HCT116 (cell line): ENCODE data around the gene HMGXB3. TPM values are rescaled to one million over a fixed set of nuclear protein-coding genes. Genes with fewer than 3 reads are reported as not detected.

ENCODE experiments used
- ATAC-seq: fragments of 200-7000 bp; cut with Tn5 transposase; 2 replicates; pipeline ENCODE4 v1.9.1; 2020; ENCODE audit warnings: mild to moderate bottlenecking, moderate library complexity
- BruUV-seq: library from RNA; stranded (reverse); fragments of 400-500 nt; replicated peaks from 2 replicates; lab custom pipeline; 2021; lab: Mats Ljungman, UMichigan
- CTCF ChIA-PET: fragments of 300-600 bp; sonication (Branson Sonifier 250); formaldehyde crosslinking; loops from one replicate; lab custom pipeline; 2021; ENCODE audit warnings: antibody characterized with exemption; lab: Charles Lee
- POLR2A ChIA-PET: fragments of 300-600, 350-600 bp; sonication (Branson Sonifier 250); formaldehyde crosslinking; loops from one replicate; lab custom pipeline; 2021; ENCODE audit warnings: antibody characterized with exemption; lab: Charles Lee
- RAD21 ChIA-PET, 2 experiments: fragments of 300-600 bp; sonication (Branson Sonifier 250); formaldehyde crosslinking; loops; one replicate each; lab custom pipeline; 2023; ENCODE audit warnings: low total read pairs in 2 of 2; ENCODE audit not compliant: uncharacterized antibody in 2 of 2, unreplicated experiment in 2 of 2, low non-redundant PET in 1 of 2; lab: Charles Lee
- DNase-seq: peaks from one replicate; pipeline ENCODE4 v3.0.0-alpha.2; 2010; ENCODE audit warnings: low read depth, low spot score
- H2AFZ ChIP-seq: fragments of 200-600 bp; shearing (Covaris generic), sonication (generic); 2 replicates; pipeline ENCODE4 v1.6.1; 2017; ENCODE audit warnings: low read depth, mixed run types, mixed read lengths, antibody characterized with exemption, low read length; ENCODE audit not compliant: poor library complexity, severe bottlenecking
- H3K27ac ChIP-seq: 2 replicates; pipeline ENCODE4 v1.5.1; 2012; ENCODE audit warnings: low read depth, low read length
- H3K27me3 ChIP-seq: fragments of 200-600 bp; sonication (generic); 2 replicates; pipeline ENCODE4 v1.6.1; 2016; ENCODE audit warnings: mixed run types, low read length, mixed read lengths; ENCODE audit not compliant: insufficient read depth
- H3K36me3 ChIP-seq, 2 experiments: fragments of 200-500 bp in 1 of 2; fragments of 200-600 bp in 1 of 2; sonication (Bioruptor generic) in 1 of 2; sonication (generic) in 1 of 2; 2 replicates each; pipeline versions ENCODE4 v1.5.1 to v1.6.1; 2014 to 2016; ENCODE audit warnings: low read length in 2 of 2, inconsistent platforms in 1 of 2, mixed read lengths in 1 of 2, mixed run types in 1 of 2; ENCODE audit not compliant: insufficient read depth in 2 of 2, control insufficient read depth in 1 of 2
- H3K4me1 ChIP-seq, 2 experiments: fragments of 200-600 bp in 1 of 2; sonication (generic) in 1 of 2; 2 replicates each; pipeline versions ENCODE4 v1.5.1 to v1.6.1; 2012 to 2017; ENCODE audit warnings: low read length in 2 of 2, inconsistent platforms in 1 of 2, mild to moderate bottlenecking in 1 of 2, mixed read lengths in 1 of 2, mixed run types in 1 of 2, moderate library complexity in 1 of 2; ENCODE audit not compliant: insufficient read depth in 2 of 2, control insufficient read depth in 1 of 2
- H3K4me2 ChIP-seq: fragments of 200-600 bp; sonication (generic); 2 replicates; pipeline ENCODE4 v1.6.1; 2017; ENCODE audit warnings: mixed run types, low read length, mixed read lengths
- H3K4me3 ChIP-seq, 2 experiments: fragments of 200-600 bp in 1 of 2; sonication (generic) in 1 of 2; replicated peaks in 1 of 2; 2 replicates each; pipeline ENCODE4 v1.5.1; 2011 to 2016; ENCODE audit warnings: low read length in 2 of 2, control low read depth in 1 of 2, low read depth in 1 of 2, mild to moderate bottlenecking in 1 of 2, mixed read lengths in 1 of 2, mixed run types in 1 of 2
- H3K79me2 ChIP-seq: fragments of 200-600 bp; sonication (generic); 2 replicates; pipeline ENCODE4 v1.6.1; 2017; ENCODE audit warnings: mild to moderate bottlenecking, mixed run types, low read length, moderate library complexity, mixed read lengths; ENCODE audit not compliant: insufficient read depth
- H3K9ac ChIP-seq: fragments of 200-600 bp; sonication (generic); 2 replicates; pipeline ENCODE4 v1.6.1; 2016; ENCODE audit warnings: low read length, mixed read lengths
- H3K9me2 ChIP-seq: fragments of 200-600 bp; sonication (generic), shearing (Covaris generic); 2 replicates; pipeline ENCODE4 v1.6.1; 2017; ENCODE audit warnings: mixed run types, mild to moderate bottlenecking, moderate library complexity; ENCODE audit not compliant: insufficient read depth
- H3K9me3 ChIP-seq, 2 experiments: fragments of 200-500 bp in 1 of 2; fragments of 200-600 bp in 1 of 2; sonication (Bioruptor generic) in 1 of 2; sonication (generic) in 1 of 2; 2 replicates each; pipeline ENCODE4 v1.6.1; 2014 to 2017; ENCODE audit warnings: low read length in 2 of 2, mixed read lengths in 2 of 2, inconsistent platforms in 1 of 2, low read depth in 1 of 2, mild to moderate bottlenecking in 1 of 2, mixed run types in 1 of 2, moderate library complexity in 1 of 2; ENCODE audit not compliant: control insufficient read depth in 1 of 2, insufficient read depth in 1 of 2
- H4K20me1 ChIP-seq: fragments of 200-600 bp; sonication (generic), shearing (Covaris generic); 2 replicates; pipeline ENCODE4 v1.6.1; 2017; ENCODE audit warnings: mixed run types, mild to moderate bottlenecking, moderate library complexity; ENCODE audit not compliant: insufficient read depth
- CEBPB ChIP-seq: IDR thresholded peaks from 2 replicates; pipeline ENCODE4 v1.6.1; 2012; ENCODE audit warnings: low read depth
- CTCF ChIP-seq, 3 experiments: fragments of 200-600 bp in 1 of 3; sonication (generic) in 1 of 3; IDR thresholded peaks in 2 of 3; conservative IDR thresholded peaks in 1 of 3; 2 replicates each; pipeline ENCODE4 v1.5.1; 2012 to 2017; ENCODE audit warnings: low read depth in 2 of 3, low read length in 2 of 3, antibody characterized with exemption in 1 of 3, borderline replicate concordance in 1 of 3, control low read depth in 1 of 3, mild to moderate bottlenecking in 1 of 3, mixed read lengths in 1 of 3, mixed run types in 1 of 3, moderate library complexity in 1 of 3; ENCODE audit not compliant: insufficient read depth in 1 of 3
- EGR1 ChIP-seq: IDR thresholded peaks from 2 replicates; pipeline ENCODE4 v1.6.1; 2012; ENCODE audit warnings: low read depth
- ELF1 ChIP-seq: IDR thresholded peaks from 2 replicates; pipeline ENCODE4 v1.6.1; 2012; ENCODE audit warnings: low read depth, borderline replicate concordance
- EZH2 ChIP-seq: fragments of 200-600 bp; sonication (generic); IDR thresholded peaks from 2 replicates; pipeline ENCODE4 v1.6.1; 2017; ENCODE audit warnings: antibody characterized with exemption, mixed run types
- POLR2AphosphoS5 ChIP-seq: IDR thresholded peaks from 2 replicates; pipeline ENCODE4 v1.6.1; 2011; ENCODE audit warnings: mild to moderate bottlenecking, low read depth, low read length, moderate library complexity
- RAD21 ChIP-seq: IDR thresholded peaks from 2 replicates; pipeline ENCODE4 v1.6.1; 2012; ENCODE audit warnings: low read depth, mild to moderate bottlenecking
- SIN3A ChIP-seq: IDR thresholded peaks from 2 replicates; pipeline ENCODE4 v1.6.1; 2012; ENCODE audit warnings: low read depth
- SP1 ChIP-seq: IDR thresholded peaks from 2 replicates; pipeline ENCODE4 v1.6.1; 2012; ENCODE audit warnings: low read depth
- SRF ChIP-seq: IDR thresholded peaks from 2 replicates; pipeline ENCODE4 v1.6.1; 2012; ENCODE audit warnings: low read depth
- ZFX ChIP-seq: fragments of 450-650 bp; IDR thresholded peaks from 2 replicates; pipeline ENCODE4 v1.6.1; 2017
- ZNF274 ChIP-seq: fragments of 200-500 bp; sonication (Bioruptor generic); IDR thresholded peaks from 2 replicates; pipeline ENCODE4 v1.6.1; 2014; ENCODE audit warnings: mild to moderate bottlenecking, low read depth, low read length, inconsistent platforms
- intact Hi-C: fragments of 100-400 bp; cut with micrococcal nuclease; formaldehyde crosslinking; loops from 2 replicates; pipeline ENCODE4 v1.10.0; 2022
- total RNA-seq: library from RNA; stranded (reverse); gene quantifications from one replicate; pipeline ENCODE4 v1.2.1, GENCODE V29; 2021; ENCODE audit not compliant: unreplicated experiment
- TF ChIP-seq, protein P1 (sequence below): IDR thresholded peaks from 2 replicates; pipeline ENCODE4 v1.6.1; 2012

The HMGXB3 gene
- total RNA-seq, 1 experiment from 2014 or later, result 41.8 TPM

- TF ChIP-seq EGR1, result no peak
- no peak for TF ChIP-seq SRF
- no peak for TF ChIP-seq SIN3A
- no peak for TF ChIP-seq CEBPB
- no peak for TF ChIP-seq RAD21
- no peak overlapping the region for H3K9ac ChIP-seq
- ChIA-PET RAD21 (no interaction called here), CTCF (no interaction called here), POLR2A (no interaction called here)
- no peaks in the 10 kb centered on the region for H3K36me3 ChIP-seq
- H3K4me3 ChIP-seq, result no peak overlapping the region
- ATAC-seq (no peak), DNase-seq (no peak)
- no peak overlapping the region for H3K4me2 ChIP-seq
- intact Hi-C loops, result no loop called here
- no peak overlapping the region for H2AFZ ChIP-seq
- no peak overlapping the region for H3K27ac ChIP-seq
- H3K79me2 ChIP-seq, result no peaks in the 10 kb centered on the region
- no peaks in the 10 kb centered on the region for H3K27me3 ChIP-seq
- H3K9me3 ChIP-seq, result no peaks in the 10 kb centered on the region
- no TSS peak for BruUV-seq
- H4K20me1 ChIP-seq, result no peaks in the 10 kb centered on the region
- H3K9me2 ChIP-seq, result no peaks in the 10 kb centered on the region
- peaks cover 0 to 3% of the 10 kb centered on the region in 2 experiments; a peak in 1 of 4 replicates for H3K4me1 ChIP-seq
Observed at GRCh38 chr5:150068071-150068470, 67.5 kb downstream of the HMGXB3 start.

DNA sequence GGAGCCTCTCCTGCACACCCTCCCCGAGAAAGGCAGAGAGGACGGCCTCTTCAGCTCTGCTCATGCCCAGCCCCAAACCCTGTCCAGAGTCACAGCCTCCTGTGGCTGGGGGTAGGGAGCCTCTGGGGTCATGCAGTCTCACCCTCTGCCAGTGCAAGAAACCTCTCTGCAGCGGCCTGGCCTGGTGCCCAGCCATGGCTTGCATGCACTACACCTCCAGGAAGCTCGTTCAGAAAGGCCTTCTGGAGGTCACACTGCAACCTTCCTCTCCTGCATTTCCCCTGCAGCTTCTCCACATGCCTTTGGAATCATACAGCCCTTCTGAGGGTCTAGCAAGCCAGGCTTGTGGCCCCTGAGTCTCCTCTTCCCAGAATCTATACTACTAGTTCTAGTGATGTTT lies 67.9 kb downstream of the HMGXB3 start:
- no peak for TF ChIP-seq ZFX
- no peak for TF ChIP-seq ZNF274
- no peak for TF ChIP-seq CEBPB
- no peak for TF ChIP-seq SP1
- no peak for TF ChIP-seq ELF1
- TF ChIP-seq, protein P1, sequence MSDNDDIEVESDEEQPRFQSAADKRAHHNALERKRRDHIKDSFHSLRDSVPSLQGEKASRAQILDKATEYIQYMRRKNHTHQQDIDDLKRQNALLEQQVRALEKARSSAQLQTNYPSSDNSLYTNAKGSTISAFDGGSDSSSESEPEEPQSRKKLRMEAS, result no peak
- no peak for TF ChIP-seq EZH2
- no peak for TF ChIP-seq POLR2AphosphoS5
- TF ChIP-seq CTCF (IDR thresholded peaks at IDR 0.05 in 2 of 3, conservative IDR thresholded peaks at IDR 0.05 in 1 of 3; ENCODE audit: borderline replicate concordance in 1 of 3, insufficient read depth in 1 of 3, low read depth in 2 of 3, low read length in 2 of 3), result no peak
- no peak for TF ChIP-seq EGR1
- no peak for TF ChIP-seq RAD21

More for the DNA sequence above, 67.9 kb downstream of the HMGXB3 start:
- intact Hi-C loops, result no loop called here
- Histone ChIP-seq H3K79me2 (no peaks in the 10 kb centered on the region), H3K4me2 (no peak overlapping the region), H2AFZ (no peak overlapping the region), H3K27ac (no peak overlapping the region), H3K9me2 (no peaks in the 10 kb centered on the region), H3K4me1 (peaks cover 0 to 3% of the 10 kb centered on the region in 2 experiments; a peak in 1 of 4 replicates), H3K36me3 (no peaks in the 10 kb centered on the region), H3K9ac (no peak overlapping the region), H4K20me1 (no peaks in the 10 kb centered on the region), H3K27me3 (no peaks in the 10 kb centered on the region), H3K4me3 (no peak overlapping the region), H3K9me3 (no peaks in the 10 kb centered on the region)
- BruUV-seq, result no TSS peak
- ATAC-seq (no peak), DNase-seq (no peak)
- RAD21 ChIA-PET, result no interaction called here
- CTCF ChIA-PET, result no interaction called here
- POLR2A ChIA-PET, result no interaction called here
